Measurements from ENCODE around the gene CLTRN.
A peak's percentile ranks its signal among the peaks of the same experiment; 100 is the strongest.

CLTRN gene

DNA sequence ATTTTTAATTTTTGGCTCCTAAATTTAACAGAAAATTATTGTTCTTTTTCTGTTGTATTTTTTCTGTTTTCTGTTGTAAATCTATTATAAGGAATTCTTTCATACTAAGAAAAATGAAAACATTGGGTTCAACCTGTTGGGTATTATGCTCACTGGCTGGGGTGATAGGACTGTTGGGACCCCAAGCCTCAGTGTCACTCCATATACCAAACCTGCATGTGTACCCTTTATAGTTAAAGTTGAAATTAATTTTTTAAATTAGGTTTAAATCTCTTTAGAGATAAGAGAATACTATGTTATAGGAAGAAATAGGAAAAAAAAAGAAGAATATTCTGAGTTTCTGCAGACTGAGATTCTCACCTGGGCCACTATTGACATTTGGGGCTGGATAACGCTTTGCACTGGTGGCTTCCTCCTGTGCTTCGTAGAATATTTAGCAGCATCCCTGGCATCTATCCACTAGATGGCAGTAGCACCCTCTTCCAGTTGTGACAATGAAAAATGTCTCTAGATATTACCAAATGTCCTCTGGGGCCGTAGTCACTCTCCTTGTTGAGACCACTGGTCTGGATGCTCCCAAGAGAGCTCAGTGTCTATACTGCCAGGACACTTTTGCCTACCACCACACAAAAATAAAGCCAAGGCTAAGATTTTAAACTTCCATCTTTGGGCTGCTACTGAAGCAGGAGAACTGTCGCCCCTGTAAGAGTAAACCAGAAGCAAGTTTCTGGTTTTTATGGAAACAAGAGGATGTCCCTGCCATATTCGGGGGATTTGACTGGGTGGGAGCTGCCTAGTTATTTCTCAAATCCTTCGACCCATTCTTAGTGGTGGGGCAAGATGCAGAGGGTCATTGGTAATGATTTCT, 22.4 kb upstream of the CLTRN start:
- ChIA-PET CTCF (interaction anchor here (0.6 kb wide), 2 partner anchors 247 to 341 kb away, joined by 3 read pairs; no protein-coding TSS in a partner anchor), POLR2A (ENCODE audit: low non-redundant PET) (no interaction called here)
- no peak overlapping the region for H3K27ac ChIP-seq
- no peak for DNase-seq (ENCODE audit: low spot score)
- TF ChIP-seq, protein P1, sequence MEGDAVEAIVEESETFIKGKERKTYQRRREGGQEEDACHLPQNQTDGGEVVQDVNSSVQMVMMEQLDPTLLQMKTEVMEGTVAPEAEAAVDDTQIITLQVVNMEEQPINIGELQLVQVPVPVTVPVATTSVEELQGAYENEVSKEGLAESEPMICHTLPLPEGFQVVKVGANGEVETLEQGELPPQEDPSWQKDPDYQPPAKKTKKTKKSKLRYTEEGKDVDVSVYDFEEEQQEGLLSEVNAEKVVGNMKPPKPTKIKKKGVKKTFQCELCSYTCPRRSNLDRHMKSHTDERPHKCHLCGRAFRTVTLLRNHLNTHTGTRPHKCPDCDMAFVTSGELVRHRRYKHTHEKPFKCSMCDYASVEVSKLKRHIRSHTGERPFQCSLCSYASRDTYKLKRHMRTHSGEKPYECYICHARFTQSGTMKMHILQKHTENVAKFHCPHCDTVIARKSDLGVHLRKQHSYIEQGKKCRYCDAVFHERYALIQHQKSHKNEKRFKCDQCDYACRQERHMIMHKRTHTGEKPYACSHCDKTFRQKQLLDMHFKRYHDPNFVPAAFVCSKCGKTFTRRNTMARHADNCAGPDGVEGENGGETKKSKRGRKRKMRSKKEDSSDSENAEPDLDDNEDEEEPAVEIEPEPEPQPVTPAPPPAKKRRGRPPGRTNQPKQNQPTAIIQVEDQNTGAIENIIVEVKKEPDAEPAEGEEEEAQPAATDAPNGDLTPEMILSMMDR (conservative IDR thresholded peaks at IDR 0.05; ENCODE audit: low read depth): peak; percentile 75

DNA sequence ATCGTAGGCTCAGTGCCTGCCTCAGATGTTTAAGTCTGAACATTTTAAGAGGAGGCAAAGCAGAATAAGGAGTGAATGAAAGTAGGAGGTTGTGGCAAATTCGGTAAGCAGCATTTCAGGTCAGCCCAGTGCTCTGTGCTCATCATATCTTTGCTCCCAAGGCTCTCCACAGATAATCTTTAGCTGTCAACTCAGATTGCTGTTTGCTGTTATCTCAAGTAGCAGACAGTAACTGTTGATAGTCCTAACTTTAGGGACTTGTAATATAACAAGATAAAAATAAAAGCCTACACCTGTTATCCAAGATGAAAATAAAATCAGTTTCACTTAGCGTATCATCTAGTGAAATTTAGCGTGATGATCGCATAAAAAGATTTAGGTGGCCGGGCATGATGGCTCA, 18.6 kb upstream of the CLTRN start:
- CTCF ChIA-PET: no interaction called here
- POLR2A ChIA-PET (ENCODE audit: low non-redundant PET): no interaction called here
- TF ChIP-seq, protein P1 (conservative IDR thresholded peaks at IDR 0.05; ENCODE audit: low read depth): no peak
- no peak overlapping the region for H3K27ac ChIP-seq
- no peak for DNase-seq (ENCODE audit: low spot score)

DNA sequence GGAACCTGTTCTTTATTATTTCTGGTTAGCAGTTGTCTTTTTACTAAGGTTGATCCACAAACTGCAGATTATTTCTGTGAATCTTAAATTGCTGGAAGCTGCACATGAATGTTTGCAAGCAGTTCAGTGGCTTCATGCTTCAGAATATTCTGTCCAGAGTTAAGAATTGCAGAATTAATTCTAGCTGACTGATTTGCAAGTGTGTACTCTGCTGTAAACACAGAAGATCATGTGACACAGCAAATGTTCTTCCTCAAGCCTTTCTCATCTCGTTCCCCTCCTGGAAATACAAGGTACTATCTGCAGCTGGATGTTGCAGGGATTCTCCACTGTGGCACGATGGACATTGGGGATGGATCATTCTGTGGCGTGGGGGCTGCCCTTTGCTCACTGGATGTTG, 16.8 kb upstream of the CLTRN start:
- TF ChIP-seq, protein P1 (conservative IDR thresholded peaks at IDR 0.05; ENCODE audit: low read depth): no peak
- ChIA-PET CTCF (no interaction called here), POLR2A (ENCODE audit: low non-redundant PET) (no interaction called here)
- no peak for DNase-seq (ENCODE audit: low spot score)
- H3K27ac ChIP-seq: no peak overlapping the region

DNA sequence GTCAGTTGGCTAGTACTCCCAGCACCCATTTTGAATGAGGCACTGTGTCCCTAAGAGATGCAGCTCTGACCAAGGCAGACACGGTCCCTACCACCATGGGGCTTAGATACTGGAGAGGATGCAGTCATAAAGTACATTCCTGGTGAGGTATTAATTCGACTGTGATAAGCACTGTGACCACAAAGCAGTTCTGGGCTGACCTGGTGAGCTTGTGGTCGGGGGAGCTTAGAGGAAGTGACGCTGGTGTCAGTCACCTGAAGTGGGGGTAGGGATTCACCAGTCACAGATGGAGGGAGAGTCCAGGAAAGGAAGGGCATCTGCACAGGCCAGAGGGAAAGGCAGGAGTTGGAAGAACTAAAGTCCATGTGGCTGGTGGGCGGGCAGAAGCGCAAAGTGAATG, 15.8 kb upstream of the CLTRN start:
- TF ChIP-seq, protein P1 (conservative IDR thresholded peaks at IDR 0.05; ENCODE audit: low read depth): no peak
- POLR2A ChIA-PET (ENCODE audit: low non-redundant PET): no interaction called here
- no peak for DNase-seq (ENCODE audit: low spot score)
- CTCF ChIA-PET: no interaction called here
- H3K27ac ChIP-seq: no peak overlapping the region

DNA sequence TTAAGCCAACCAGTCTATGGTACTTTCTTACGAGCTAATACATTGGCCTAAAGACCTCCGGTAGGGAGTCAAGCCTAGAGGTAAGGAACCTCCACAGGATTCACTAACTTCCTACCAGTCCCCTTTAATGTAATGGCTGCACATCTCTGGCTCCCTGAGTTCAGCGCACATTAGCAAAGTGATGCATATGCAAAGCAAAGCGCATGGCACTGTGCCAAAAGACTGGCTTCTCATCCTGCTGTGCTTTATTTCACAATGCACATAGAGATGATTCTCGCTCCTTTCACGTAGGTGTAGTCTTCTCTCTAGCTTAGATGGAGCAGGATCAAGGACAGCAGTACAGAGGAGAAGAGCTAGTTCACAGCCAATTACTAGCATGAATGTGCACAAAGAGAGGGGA, 14.6 kb upstream of the CLTRN start:
- no peak overlapping the region for H3K27ac ChIP-seq
- CTCF ChIA-PET: no interaction called here
- no peak for DNase-seq (ENCODE audit: low spot score)
- TF ChIP-seq, protein P1 (conservative IDR thresholded peaks at IDR 0.05; ENCODE audit: low read depth): no peak
- POLR2A ChIA-PET (ENCODE audit: low non-redundant PET): no interaction called here

DNA sequence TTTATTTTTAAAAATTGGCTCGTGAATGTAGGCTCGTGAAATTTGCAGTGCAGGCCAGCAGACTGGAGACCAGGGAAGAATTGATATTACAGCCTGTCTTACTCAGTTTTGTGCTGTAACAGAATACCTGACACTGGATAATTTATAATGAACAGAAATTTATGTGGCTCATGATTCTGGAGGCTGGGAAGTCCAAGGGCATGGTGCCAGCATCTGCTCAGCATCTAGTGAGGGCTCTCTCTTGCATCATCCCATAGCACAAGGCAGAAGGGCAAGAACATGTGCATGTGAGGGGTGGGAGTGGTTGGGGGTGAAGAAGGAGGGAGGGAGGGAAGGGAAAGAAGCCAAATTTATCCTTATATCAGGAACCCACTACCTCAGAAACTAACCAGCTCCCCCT, 13.7 kb upstream of the CLTRN start:
- CTCF ChIA-PET: no interaction called here
- TF ChIP-seq, protein P1 (conservative IDR thresholded peaks at IDR 0.05; ENCODE audit: low read depth): no peak
- H3K27ac ChIP-seq: no peak overlapping the region
- DNase-seq (ENCODE audit: low spot score): no peak
- POLR2A ChIA-PET (ENCODE audit: low non-redundant PET): no interaction called here
